GM15510 (cell line): Measurements from ENCODE around the gene PEAK1.

Experiments used
- POLR2A ChIP-seq: IDR thresholded peaks from 3 replicates; pipeline ENCODE4 v1.6.1; 2011; ENCODE audit warnings: borderline replicate concordance; ENCODE audit not compliant: insufficient read length; ENCODE audit errors: extremely low read depth

Gene PEAK1

DNA sequence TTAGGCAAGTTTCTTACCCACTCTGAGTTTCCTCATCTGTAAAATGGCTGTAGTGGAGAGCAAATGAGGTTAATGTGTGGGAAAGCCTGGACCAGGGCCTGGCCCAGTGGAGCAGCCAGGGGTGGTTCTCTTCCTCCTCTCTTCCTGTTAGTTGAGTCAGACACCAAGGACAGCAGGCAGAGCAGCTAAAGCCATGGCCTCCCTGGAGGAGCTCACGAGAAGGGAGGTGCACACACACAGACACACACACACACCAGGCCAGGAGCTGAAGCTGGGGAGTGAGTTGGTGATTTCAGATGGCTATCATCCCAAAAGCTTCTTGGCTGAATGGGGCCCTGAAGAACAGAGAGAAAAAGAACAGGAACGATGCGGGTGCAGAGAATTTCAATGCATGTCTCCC, 315.7 kb downstream of the PEAK1 start:
- TF ChIP-seq POLR2A = no peak

DNA sequence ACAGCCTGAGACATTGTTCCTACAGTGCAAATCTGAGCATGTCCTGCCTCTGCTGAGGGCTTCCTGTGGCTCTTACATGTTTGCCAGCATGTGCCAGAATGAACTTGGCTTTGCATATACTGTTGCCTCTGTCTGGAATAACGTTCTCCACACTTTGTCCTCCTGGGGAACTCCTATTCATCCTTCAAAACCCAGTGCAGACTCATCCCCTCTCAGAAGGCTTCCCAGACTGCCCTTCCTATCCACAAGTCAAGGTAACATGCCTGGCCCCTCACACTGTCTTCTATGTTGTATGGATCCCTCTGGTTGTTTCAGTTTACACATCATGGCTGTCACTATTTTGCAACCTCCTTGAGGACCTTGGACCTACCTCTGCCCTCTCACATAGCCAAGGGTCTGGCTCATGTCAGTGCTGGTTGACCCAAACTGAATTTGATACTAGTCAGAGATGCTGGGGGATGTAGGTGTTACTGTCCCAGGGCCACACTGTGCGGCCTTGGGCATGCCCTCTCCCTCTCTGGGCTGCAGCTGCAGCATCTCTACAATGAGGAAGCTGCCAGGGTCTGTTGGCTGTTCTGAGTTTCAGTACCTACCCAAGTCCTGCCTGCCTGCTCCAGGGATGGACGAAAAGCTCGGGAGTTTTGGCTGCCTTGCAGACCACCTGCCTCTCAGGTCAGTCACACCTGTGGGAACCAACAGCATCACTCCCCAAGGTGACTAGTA, 320.0 kb downstream of the PEAK1 start:
- TF ChIP-seq POLR2A = no peak

DNA sequence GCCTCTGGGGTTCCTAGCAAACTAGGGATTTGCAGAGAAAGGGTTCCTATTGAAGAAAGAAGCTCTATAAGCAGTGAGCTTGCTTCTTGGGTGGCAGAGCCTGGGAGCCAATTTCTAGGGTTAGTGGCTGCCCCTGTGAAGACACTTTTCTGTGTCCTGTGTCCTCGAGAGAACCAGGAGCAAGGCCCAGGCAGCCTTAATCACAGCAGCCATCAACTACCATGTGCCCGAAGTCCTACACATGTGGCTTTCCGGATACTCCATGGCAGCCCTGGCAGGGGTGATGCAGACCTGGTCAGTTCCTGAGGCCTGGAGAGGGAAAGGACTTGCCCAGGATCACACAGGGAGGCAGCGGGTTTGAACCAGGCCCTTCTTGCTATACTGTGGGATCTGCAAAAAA, 321.3 kb downstream of the PEAK1 start:
- no peak for TF ChIP-seq POLR2A

DNA sequence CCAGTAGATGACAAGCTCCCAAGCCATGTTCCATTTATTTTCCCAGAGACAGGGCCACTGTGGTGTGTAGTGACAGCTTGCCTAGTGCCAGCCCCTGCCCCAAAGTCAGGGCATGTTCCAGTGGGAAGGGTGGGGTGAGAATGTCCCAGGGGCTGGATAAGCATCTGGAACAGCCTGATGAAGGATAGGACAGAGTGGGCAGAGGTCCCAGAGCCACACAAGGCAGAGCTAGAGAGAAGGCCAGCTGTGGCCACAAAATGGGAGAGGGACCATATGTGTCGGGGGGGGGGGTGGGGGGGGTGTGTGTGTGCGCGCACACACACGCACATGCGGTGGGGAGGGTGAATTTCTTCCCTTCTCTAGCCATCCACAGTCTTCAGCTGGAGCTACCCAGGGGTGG, 322.0 kb downstream of the PEAK1 start:
- TF ChIP-seq POLR2A = no peak

DNA sequence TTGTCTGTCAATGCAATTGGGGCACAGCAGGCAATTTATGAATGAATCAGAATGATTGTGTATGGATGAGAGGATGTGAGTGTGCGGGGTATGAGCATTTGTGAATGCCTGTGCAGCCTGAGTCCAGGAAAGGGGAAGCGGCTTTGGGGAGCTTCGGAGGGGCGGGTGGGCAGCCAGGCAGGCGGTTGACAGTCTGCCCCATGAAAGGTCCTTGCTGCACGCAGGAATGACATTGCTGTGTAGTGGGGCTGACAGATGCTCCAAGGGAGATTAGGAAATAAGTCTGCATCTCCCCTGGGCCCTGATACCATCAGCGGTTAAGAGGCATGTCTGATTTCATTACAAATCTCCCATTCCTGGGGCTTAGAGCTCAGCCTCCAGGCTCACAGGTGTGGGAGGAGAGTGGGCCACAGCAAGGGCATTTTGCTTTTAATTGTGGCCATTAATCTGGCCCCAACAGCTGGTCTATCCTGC, 322.6 kb downstream of the PEAK1 start:
- no peak for TF ChIP-seq POLR2A

DNA sequence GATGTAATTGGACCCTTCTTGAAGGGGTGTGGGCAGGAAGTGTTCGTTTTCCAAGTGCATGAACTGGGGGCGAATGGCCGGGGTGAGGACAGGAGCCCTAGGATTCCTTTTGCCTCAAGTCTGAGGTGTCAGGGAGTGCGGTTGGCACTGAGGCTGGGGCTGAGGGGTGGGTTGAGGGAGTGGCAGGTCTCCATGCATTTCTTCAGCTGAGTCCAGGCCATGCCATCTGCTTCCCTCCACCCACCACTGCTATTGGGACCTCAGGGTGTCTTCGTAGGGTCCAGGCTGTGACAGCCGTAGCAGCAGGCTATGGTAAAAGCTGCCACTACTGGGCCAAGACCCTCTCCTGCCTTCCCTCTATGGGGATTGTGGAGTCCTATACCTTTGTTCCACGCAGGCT, 323.4 kb downstream of the PEAK1 start:
- no peak for TF ChIP-seq POLR2A

DNA sequence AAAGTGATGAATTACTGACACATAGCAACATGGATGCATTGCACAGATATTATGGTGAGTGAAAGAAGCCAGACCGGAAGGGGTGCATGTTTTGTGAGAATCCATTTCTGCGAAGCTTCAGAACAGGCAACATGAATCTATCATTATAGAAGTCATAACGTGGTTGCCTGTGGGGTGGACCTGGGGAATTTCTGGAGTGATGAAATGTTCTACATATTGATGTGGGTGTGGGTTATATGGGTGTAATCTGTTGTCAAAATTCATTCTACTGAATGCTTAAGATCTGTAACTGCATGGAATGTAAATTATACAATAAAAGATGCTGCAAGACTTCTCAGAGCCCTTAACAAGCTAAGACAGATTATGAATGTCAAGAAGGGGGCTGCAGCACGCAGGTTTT, 323.8 kb downstream of the PEAK1 start:
- no peak for TF ChIP-seq POLR2A

DNA sequence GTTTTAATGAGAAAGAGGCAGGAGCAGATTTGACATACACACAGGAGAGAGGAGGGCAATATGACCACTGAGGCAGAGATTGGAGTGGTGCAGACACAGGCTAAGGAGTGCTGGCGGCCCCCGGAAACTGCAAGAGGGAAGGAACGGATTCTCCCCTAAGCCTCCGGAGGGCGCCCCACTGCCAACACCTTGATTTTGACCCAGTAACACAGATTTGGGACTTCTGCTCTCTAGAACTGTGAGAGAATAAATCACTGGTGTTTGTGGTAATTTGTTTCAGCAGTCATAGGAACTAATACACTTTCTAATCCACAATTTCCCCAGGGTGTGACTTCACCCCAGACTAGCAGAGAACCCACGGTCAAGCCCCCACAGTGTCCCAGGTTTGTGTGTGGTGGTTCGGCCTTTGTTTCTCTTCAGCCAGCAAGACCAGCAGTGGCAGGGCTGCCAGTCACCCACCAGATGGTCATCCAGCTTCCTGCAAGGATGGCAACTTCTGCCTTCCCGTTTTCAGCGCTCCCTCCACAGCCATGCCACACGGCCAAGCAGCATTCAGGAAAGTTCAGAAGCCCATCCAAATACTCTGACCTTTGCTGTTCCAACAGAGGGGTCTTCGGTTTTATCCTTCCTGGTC, 325.4 kb downstream of the PEAK1 start:
- TF ChIP-seq POLR2A = no peak

DNA sequence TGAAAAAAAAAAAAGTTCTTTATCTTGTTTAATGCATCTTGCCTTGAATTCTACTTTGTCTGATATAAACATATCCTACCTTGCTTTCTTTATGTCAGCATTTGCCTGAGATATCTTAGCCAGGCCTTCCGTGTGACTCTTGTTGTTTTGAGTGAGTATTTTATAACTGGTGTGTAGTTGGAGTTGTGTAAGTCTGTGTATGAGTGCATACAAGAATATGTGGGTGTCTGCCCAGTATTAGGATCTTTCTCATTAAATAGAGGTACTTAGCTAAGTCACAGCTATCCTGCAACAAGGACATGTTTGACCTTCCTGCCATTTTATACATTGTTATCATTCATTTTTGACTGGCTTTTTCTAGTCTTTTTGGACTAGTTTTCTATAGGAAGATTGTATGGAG, 326.5 kb downstream of the PEAK1 start:
- TF ChIP-seq POLR2A = no peak

DNA sequence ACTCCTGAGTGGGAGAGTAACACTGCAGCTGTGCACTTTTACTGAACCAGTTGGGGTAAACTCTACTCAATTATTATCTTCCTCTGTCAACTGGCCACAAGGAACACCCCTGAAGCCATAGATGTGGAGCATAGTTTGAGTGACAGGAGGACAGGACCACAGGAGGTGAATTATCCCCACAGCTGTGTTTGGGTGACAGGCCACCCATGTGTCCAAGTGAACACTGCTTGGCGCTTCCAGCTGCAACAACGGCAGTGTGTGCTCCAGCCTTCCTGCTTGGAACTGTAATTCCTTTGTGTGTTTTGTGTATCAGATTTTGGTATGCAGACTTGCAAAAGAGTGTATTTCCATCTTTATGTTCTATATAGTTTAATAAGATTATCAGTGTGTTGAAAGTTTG, 328.8 kb downstream of the PEAK1 start:
- no peak for TF ChIP-seq POLR2A

DNA sequence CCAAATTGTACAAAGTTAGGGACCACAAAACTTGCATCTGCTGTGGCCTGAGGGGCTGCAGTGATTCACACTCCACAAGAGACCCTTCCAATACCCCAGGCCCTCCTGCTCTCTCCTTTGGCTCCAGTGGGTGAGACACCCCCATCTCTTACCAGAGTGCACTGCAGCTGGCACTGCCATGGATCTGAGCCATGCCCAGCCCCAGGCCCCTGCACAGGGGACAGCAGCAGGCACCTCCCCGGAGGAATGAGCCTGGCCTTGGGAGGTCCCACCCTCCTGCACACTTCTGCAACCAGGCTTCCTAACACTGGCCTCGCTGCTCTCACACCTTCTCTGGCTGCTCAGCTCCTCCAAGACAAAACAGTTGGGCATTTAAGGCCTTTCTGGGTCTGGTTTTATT, 332.7 kb downstream of the PEAK1 start:
- TF ChIP-seq POLR2A = no peak

DNA sequence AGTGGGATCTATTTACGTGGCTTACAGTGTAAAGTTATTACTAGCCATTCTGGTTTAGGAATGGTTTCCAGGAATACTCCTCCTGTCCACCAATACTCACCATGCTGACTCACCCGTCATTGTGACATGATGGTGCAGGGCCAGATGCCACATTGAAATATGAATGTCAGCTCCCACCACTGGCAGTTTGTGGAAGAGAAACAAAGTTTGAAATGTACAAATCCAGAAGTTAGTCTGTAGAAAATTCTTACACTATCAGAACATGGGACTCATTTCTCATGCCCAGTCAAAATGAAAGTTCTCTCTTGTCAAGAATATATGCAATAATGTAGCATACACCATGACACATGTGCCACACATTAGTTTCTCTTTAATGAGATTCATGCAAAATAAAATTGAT, 334.6 kb downstream of the PEAK1 start:
- TF ChIP-seq POLR2A = no peak

DNA sequence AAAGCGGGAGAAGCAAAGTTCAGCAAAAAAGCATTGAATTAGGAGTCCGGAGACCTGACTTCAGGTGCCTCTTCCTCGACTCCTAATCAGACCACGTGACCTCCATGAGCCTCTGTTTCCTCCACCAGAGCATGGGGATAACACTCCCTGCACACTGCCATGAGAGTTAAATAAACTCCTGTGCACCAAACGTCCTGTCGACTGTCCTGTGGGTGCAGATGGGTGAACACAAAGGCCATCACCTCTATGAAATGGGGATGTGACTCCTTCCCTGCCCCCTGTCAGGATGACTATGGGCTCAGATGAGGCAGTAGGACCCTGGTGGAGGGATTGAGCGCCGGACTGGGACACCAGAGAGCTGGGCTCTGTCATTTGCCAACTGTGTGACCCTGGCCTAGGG, 335.5 kb downstream of the PEAK1 start:
- no peak for TF ChIP-seq POLR2A

DNA sequence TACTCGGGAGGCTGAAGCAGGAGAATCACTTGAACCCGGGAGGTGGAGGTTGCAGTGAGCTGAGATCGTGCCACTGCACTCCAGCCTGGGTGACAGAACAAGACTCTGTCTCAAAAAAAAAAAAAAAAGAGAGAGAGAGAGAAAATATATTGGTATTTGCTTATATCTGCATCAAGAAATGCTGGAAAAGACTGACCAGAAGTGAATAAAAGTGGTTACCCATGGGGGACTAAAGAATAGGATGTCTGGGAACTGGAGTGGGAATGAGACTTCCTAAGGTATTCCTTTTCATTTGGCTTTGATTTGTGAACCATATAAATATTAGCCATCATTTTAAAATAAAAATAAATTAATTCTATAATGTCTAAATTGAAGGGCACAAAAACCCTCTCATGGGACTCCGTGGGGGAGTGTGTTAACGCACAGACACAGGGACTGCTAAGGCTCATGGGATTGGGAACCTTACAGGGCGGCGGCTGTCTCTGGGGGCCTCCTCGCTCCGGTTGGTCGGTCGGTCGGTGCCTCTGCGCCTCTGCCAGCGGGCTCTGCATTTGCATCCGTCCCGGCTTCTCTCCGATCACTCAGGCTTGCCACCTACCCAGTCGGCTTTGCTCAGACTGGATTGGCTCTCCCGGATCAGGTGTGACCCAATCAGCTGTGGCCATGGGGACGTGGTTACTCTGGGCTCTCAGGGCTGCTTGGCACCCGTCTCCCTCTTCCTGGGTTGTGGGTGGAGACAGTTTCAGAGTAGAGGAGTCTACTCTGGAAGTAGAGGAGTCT, 336.3 kb downstream of the PEAK1 start:
- no peak for TF ChIP-seq POLR2A

DNA sequence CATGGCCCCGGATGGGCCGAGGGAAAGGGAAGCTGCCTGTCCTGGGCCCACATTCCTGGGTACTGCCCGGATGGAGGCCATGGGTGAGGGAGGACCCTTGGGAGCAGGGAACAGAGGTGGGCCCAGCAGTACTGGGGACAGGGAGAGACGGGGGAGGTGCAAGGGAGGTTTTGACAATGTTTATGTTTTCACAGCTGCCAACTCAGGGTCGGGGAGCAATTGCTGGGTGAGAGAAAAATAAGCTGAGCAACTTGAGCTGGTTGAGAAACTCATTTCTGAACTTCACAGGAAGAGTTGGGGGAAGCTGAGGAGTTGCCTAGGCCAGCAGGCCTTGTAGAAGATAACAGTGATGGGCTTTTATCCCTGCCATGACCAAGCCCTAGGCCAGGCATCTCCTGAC, 337.9 kb downstream of the PEAK1 start:
- TF ChIP-seq POLR2A = no peak
